ENCODE data around the gene SLC47A2.

The SLC47A2 gene

GRCh38 chr17:19645734-19646201, 70.6 kb downstream of the SLC47A2 start:
- DNase-seq (ENCODE audit: low spot score), result peak; percentile 15

GRCh38 chr17:19644493-19645210, 71.7 kb downstream of the SLC47A2 start:
- DNase-seq (ENCODE audit: low spot score), result no peak

GRCh38 chr17:19642373-19642893, 74.0 kb downstream of the SLC47A2 start:
- DNase-seq (ENCODE audit: low spot score), result no peak

- DNase-seq (ENCODE audit: low spot score), result no peak
Observed at GRCh38 chr17:19641687-19642372, 74.6 kb downstream of the SLC47A2 start.

GRCh38 chr17:19631905-19632304, 84.5 kb downstream of the SLC47A2 start:
- no peak for DNase-seq (ENCODE audit: low spot score)

GRCh38 chr17:19630661-19631060, 85.7 kb downstream of the SLC47A2 start:
- no peak for DNase-seq (ENCODE audit: low spot score)

GRCh38 chr17:19630035-19630434, 86.3 kb downstream of the SLC47A2 start:
- DNase-seq (ENCODE audit: low spot score), result no peak

- DNase-seq (ENCODE audit: low spot score), result no peak
Observed at GRCh38 chr17:19629449-19629848, 86.9 kb downstream of the SLC47A2 start.
